Gastrocnemius medialis (tissue), 4 donors: ENCODE data around the gene GALNT7. TPM values are rescaled to one million over a fixed set of nuclear protein-coding genes. Genes with fewer than 3 reads are reported as not detected.

Source experiments
- ATAC-seq, 2 donors: fragments of 150-250 bp; one replicate each; pipeline ENCODE4 v1.9.1; 2016
- DNase-seq, 2 donors: peaks; one replicate each; pipeline ENCODE4 v3.0.0-alpha.2; 2019
- H3K27ac ChIP-seq, 4 donors: fragments of 200-600 bp; sonication (generic); 1 replicate in 1 of 4; 2 replicates in 3 of 4; pipeline ENCODE4 v1.5.1; 2016 to 2018; ENCODE audit warnings: mild to moderate bottlenecking in 2 of 4, moderate library complexity in 1 of 4
- H3K27me3 ChIP-seq, 3 donors: fragments of 200-600 bp; sonication (generic) in 2 of 3; 1 replicate in 1 of 3; 2 replicates in 2 of 3; pipeline versions ENCODE4 v1.5.1 to v1.6.0; 2016 to 2019; ENCODE audit warnings: mild to moderate bottlenecking in 1 of 3, moderate library complexity in 1 of 3
- H3K36me3 ChIP-seq, 2 donors: fragments of 200-600 bp; sonication (generic) in 1 of 2; one replicate each; pipeline ENCODE4 v1.5.1; 2017 to 2018
- H3K4me1 ChIP-seq, 2 donors: fragments of 200-600 bp; sonication (generic) in 1 of 2; one replicate each; pipeline ENCODE4 v1.5.1; 2016 to 2017; ENCODE audit warnings: mild to moderate bottlenecking in 2 of 2
- H3K4me3 ChIP-seq, 4 donors: fragments of 200-600 bp; sonication (generic) in 3 of 4; 1 replicate in 1 of 4; 2 replicates in 3 of 4; pipeline ENCODE4 v1.5.1; 2016 to 2019; ENCODE audit warnings: mild to moderate bottlenecking in 2 of 4
- H3K9me3 ChIP-seq, 3 donors: fragments of 200-600 bp; sonication (generic) in 2 of 3; 1 replicate in 1 of 3; 2 replicates in 2 of 3; pipeline ENCODE4 v1.5.1; 2016 to 2019
- CTCF ChIP-seq, 5 experiments: fragments of 450-650 bp in 3 of 5; fragments of 200-600 bp in 2 of 5; sonication (generic) in 2 of 5; IDR thresholded peaks in 4 of 5; conservative IDR thresholded peaks in 1 of 5; 1 replicate in 4 of 5; 2 replicates in 1 of 5; pipeline ENCODE4 v1.5.1; 2016 to 2019; ENCODE audit warnings: antibody characterized with exemption in 5 of 5, mild to moderate bottlenecking in 3 of 5, moderate library complexity in 3 of 5
- POLR2A ChIP-seq, 2 donors: fragments of 450-650 bp; IDR thresholded peaks; one replicate each; pipeline ENCODE4 v1.6.1; 2017; ENCODE audit warnings: antibody characterized with exemption in 2 of 2, mild to moderate bottlenecking in 2 of 2, moderate library complexity in 2 of 2
- in situ Hi-C, 4 donors: fragments of 200-750 bp; cut with MboI; loops; one replicate each; pipeline versions ENCODE4 v1.15.0 to v1.8.0; 2017; ENCODE audit warnings: low sequenced_read_pairs in 4 of 4
- intact Hi-C: fragments of 100-400 bp; cut with DNase I; formaldehyde crosslinking; loops from one replicate; pipeline ENCODE4 v1.15.1; 2023; ENCODE audit warnings: low total_unique reads
- total RNA-seq, 4 donors: library from RNA; depleted of rRNA; stranded (reverse); fragments of >200 nt; gene quantifications; one replicate each; pipeline versions ENCODE4 v1.1.0 to v1.2.3, GENCODE V29; 2016

GALNT7 gene
- total RNA-seq, 4 donors from 2014 or later, result 0.91 to 2.8 (median 1.1) TPM

- H3K4me1 ChIP-seq, result no peaks in the 10 kb centered on the region
- H3K27me3 ChIP-seq, result no peaks in the 10 kb centered on the region
- no peak overlapping the region for H3K4me3 ChIP-seq
- intact Hi-C loops (no loop called here), in situ Hi-C loops (no loop called here)
- ATAC-seq (no peak), DNase-seq (no peak)
- H3K27ac ChIP-seq, result no peak overlapping the region
- no peaks in the 10 kb centered on the region for H3K36me3 ChIP-seq
- TF ChIP-seq POLR2A (IDR thresholded peaks at IDR 0.05), result no peak
- no peak for TF ChIP-seq CTCF (IDR thresholded peaks at IDR 0.05 in 4 of 5, conservative IDR thresholded peaks at IDR 0.05 in 1 of 5)
- H3K9me3 ChIP-seq, result no peaks in the 10 kb centered on the region
These were observed 22.2 kb upstream of the GALNT7 start for GRCh38 chr4:173146456-173146855.

DNA sequence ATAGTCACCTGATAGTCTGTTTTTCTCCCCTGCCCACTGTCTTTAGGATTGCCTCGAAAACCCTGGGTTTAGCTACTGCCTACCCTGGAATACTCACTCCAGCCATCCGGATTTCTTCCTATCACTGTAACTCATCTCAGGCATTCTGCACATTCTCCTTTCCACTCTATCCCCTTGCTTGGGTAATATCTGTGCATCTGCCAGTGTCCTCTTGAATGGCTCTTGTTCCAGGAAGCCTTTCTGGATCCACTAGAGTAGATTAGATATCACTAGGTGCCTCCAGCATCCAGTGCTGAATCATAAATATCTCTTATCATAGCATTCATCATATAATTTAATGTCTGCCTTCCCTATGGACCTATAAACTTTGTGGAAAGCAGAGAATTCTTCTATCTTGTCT lies 17.1 kb upstream of the GALNT7 start:
- Histone ChIP-seq H3K27ac (no peak overlapping the region), H3K36me3 (no peaks in the 10 kb centered on the region), H3K9me3 (no peaks in the 10 kb centered on the region), H3K4me1 (no peaks in the 10 kb centered on the region), H3K4me3 (no peak overlapping the region), H3K27me3 (no peaks in the 10 kb centered on the region)
- in situ Hi-C loops, result no loop called here
- DNase-seq (no peak), ATAC-seq (no peak)
- intact Hi-C loops, result no loop called here
- TF ChIP-seq POLR2A (IDR thresholded peaks at IDR 0.05), result no peak

DNA sequence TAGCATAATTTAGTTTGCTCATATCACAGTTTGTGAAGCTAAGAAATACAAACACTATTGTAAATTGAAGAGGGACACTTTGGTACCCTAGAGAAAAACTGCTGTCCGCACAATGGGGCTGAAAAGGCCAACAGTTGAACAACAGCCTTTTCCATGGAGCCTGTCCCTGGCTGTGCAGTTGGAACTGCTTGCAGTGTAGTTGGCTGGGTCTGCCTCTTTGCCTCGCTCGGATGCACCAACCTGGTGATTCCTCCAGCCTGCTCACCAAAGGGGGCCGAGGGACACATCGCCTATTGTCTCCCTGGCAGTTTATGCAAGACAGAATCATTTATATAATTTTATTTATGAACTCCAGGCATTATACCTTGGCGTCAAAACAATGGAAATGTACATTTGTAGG lies 16.5 kb upstream of the GALNT7 start:
- Histone ChIP-seq H3K27ac (no peak overlapping the region), H3K27me3 (no peaks in the 10 kb centered on the region), H3K36me3 (no peaks in the 10 kb centered on the region), H3K4me1 (no peaks in the 10 kb centered on the region), H3K4me3 (no peak overlapping the region), H3K9me3 (no peaks in the 10 kb centered on the region)
- DNase-seq (no peak), ATAC-seq (no peak)
- in situ Hi-C loops (no loop called here), intact Hi-C loops (no loop called here)
- no peak for TF ChIP-seq CTCF (IDR thresholded peaks at IDR 0.05 in 4 of 5, conservative IDR thresholded peaks at IDR 0.05 in 1 of 5)
- no peak for TF ChIP-seq POLR2A (IDR thresholded peaks at IDR 0.05)

DNA sequence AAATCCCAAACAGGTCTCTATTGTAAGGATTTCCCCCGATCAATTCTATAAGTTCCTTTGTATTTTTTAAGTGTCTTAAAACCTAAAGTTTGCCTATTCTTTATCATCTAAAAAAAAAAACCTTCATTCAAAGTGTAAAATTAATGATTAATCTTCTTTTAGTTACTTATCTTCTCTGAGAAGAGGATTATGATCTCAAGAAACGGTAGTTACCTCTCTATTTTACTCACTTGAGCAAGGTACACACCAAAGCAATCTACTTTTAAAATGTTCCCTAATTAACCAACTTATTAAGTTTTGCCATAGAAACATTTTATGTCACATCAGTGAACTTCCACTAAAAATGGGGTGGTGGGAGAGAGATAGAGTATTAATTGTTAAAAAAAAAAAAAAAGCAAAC lies 15.2 kb upstream of the GALNT7 start:
- no peaks in the 10 kb centered on the region for H3K27me3 ChIP-seq
- no peaks in the 10 kb centered on the region for H3K36me3 ChIP-seq
- intact Hi-C loops, result no loop called here
- no peak overlapping the region for H3K4me3 ChIP-seq
- no peaks in the 10 kb centered on the region for H3K9me3 ChIP-seq
- in situ Hi-C loops, result no loop called here
- DNase-seq, result no peak
- no peak for ATAC-seq
- TF ChIP-seq POLR2A (IDR thresholded peaks at IDR 0.05) (no peak), CTCF (IDR thresholded peaks at IDR 0.05 in 4 of 5, conservative IDR thresholded peaks at IDR 0.05 in 1 of 5) (no peak)
- no peaks in the 10 kb centered on the region for H3K4me1 ChIP-seq
- no peak overlapping the region for H3K27ac ChIP-seq

DNA sequence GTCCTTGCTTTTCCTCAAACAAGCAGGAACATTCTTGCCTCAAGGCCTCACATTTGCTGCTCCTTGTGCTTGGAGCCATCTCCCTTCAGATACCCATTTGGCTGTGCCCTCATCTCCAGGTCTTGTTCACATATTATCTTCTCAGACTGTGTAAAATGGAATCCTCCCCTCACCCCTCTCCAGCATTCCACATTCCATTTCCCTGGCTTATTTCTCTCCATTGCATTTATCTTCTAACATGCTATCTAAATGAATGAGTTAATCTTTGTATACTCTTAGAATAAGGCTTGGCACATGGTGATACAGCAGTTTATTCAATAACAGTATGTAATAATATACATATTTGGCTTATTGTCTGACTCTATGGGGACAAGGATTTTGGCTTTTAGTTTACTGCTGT lies 8.8 kb upstream of the GALNT7 start:
- no peak overlapping the region for H3K4me3 ChIP-seq
- TF ChIP-seq CTCF (IDR thresholded peaks at IDR 0.05 in 4 of 5, conservative IDR thresholded peaks at IDR 0.05 in 1 of 5) (no peak), POLR2A (IDR thresholded peaks at IDR 0.05) (no peak)
- intact Hi-C loops, result no loop called here
- no peaks in the 10 kb centered on the region for H3K9me3 ChIP-seq
- DNase-seq (no peak), ATAC-seq (no peak)
- in situ Hi-C loops, result no loop called here
- no peaks in the 10 kb centered on the region for H3K27me3 ChIP-seq
- no peak overlapping the region for H3K27ac ChIP-seq
- no peaks in the 10 kb centered on the region for H3K4me1 ChIP-seq
- H3K36me3 ChIP-seq, result no peaks in the 10 kb centered on the region
